Measurements from ENCODE around the gene WFDC6. TPM values are rescaled to one million over a fixed set of nuclear protein-coding genes. Genes with fewer than 3 reads are reported as not detected.

Gene WFDC6
- total RNA-seq, 1 experiment from 2014 or later: not detected

DNA sequence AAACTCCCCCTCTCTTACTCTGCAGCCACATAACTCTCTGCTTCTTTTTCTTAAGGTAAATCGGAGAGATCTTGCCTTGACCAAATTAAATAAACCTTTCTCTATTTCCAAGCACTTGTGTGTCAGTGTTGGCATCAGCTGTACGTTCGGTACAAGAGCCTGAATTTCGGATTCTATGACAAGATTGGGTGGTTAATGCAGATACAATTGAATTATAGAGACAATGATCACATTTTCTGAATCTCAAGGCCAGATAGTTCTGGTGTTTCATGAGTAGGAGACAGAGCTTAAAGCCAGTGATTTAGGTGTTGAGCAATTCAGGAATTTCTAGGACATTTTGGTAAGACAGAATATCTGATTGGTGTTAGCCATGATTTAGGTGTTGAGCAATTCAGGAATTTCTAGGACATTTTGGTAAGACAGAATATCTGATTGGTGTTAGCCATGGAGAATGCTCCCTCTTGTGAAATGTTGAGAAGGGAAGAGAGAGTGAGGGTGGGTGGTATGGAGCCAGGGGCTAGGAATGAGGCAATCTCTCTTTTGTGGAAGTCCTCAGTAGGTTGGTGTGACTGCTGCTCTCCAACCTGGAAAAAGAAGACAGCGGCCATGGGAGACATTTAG is 28.9 kb downstream of the WFDC6 start:
- Histone ChIP-seq H3K27me3 (ENCODE audit: insufficient read depth, low read length) (no peaks in the 10 kb centered on the region), H4K5ac (ENCODE audit: insufficient read length, low read depth, low read length) (no peak overlapping the region), H3K18ac (ENCODE audit: insufficient read length, low read depth, low read length) (no peak overlapping the region), H3K23me2 (ENCODE audit: insufficient read length, low read depth, low read length, poor library complexity, severe bottlenecking) (no peaks in the 10 kb centered on the region), H3K9ac (ENCODE audit: extremely low read depth, insufficient read length, low read length) (no peak overlapping the region), H3K56ac (ENCODE audit: insufficient read length, low read depth, low read length) (no peak overlapping the region), H4K8ac (replicated peaks; ENCODE audit: insufficient read length, low read depth, low read length) (no peak overlapping the region), H3K14ac (ENCODE audit: insufficient read depth, low read length) (no peak overlapping the region), H2BK20ac (ENCODE audit: low read depth, low read length, poor library complexity, severe bottlenecking) (no peak overlapping the region), H2AFZ (ENCODE audit: low read length) (no peak overlapping the region), H3K9me3 (ENCODE audit: control insufficient read depth, low read depth, low read length) (no peaks in the 10 kb centered on the region), H3K79me2 (ENCODE audit: insufficient read depth, low read length) (no peaks in the 10 kb centered on the region), H2BK5ac (ENCODE audit: insufficient read length, low read length) (no peak overlapping the region), H2BK12ac (ENCODE audit: insufficient read length, low read depth, low read length) (no peak overlapping the region), H3K4me2 (ENCODE audit: insufficient read depth, insufficient read length, low read length) (no peak overlapping the region), H4K20me1 (ENCODE audit: control insufficient read depth, insufficient read depth, insufficient read length) (no peaks in the 10 kb centered on the region), H3K23ac (ENCODE audit: insufficient read length, low read depth, low read length) (no peak overlapping the region), H3T11ph (ENCODE audit: low read length) (no peak overlapping the region), H4K91ac (ENCODE audit: insufficient read length, low read depth, low read length) (no peak overlapping the region), H2BK15ac (ENCODE audit: low read depth, low read length) (no peak overlapping the region), H2AK5ac (ENCODE audit: insufficient read length, low read length) (no peak overlapping the region), H3K4me1 (ENCODE audit: insufficient read depth, low read length) (no peaks in the 10 kb centered on the region), H2BK120ac (ENCODE audit: low read depth, low read length, poor library complexity, severe bottlenecking) (no peak overlapping the region), H3K4ac (ENCODE audit: low read depth, low read length) (no peak overlapping the region), H3K79me1 (ENCODE audit: insufficient read depth, low read depth, low read length, poor library complexity, severe bottlenecking) (no peaks in the 10 kb centered on the region), H3K27ac (ENCODE audit: insufficient read length, low read depth, low read length) (no peak overlapping the region)
- H3K27me3 Mint-ChIP-seq (ENCODE audit: low read depth): no peaks in the 10 kb centered on the region; the same call in none of the 2 replicates
- no peak overlapping the region for H3K27ac Mint-ChIP-seq
- TF ChIP-seq, protein P1, sequence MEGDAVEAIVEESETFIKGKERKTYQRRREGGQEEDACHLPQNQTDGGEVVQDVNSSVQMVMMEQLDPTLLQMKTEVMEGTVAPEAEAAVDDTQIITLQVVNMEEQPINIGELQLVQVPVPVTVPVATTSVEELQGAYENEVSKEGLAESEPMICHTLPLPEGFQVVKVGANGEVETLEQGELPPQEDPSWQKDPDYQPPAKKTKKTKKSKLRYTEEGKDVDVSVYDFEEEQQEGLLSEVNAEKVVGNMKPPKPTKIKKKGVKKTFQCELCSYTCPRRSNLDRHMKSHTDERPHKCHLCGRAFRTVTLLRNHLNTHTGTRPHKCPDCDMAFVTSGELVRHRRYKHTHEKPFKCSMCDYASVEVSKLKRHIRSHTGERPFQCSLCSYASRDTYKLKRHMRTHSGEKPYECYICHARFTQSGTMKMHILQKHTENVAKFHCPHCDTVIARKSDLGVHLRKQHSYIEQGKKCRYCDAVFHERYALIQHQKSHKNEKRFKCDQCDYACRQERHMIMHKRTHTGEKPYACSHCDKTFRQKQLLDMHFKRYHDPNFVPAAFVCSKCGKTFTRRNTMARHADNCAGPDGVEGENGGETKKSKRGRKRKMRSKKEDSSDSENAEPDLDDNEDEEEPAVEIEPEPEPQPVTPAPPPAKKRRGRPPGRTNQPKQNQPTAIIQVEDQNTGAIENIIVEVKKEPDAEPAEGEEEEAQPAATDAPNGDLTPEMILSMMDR (conservative IDR thresholded peaks at IDR 0.05): no peak
- peaks cover 2% of the 10 kb centered on the region in 2 experiments; a peak in 1 of 4 replicates for H3K4me1 Mint-ChIP-seq
- no peaks in the 10 kb centered on the region for H3K36me3 Mint-ChIP-seq (ENCODE audit: insufficient read depth in 1 of 3, low read depth in 3 of 3)
- H3K9me3 Mint-ChIP-seq: no peaks in the 10 kb centered on the region
- WGBS (ENCODE audit: extremely low coverage, insufficient read length, low lambda C conversion rate): no CpG with 5 or more reads among the region's 5 CpGs
- no peak for DNase-seq
- no peak overlapping the region for H3K4me3 Mint-ChIP-seq

Measured in H9 (cell line).